Keratinocyte (primary cell): ENCODE data around the gene SLC7A11. TPM values are rescaled to one million over a fixed set of nuclear protein-coding genes. Genes with fewer than 3 reads are reported as not detected.

Experiments
- DNase-seq: peaks from one replicate; pipeline ENCODE4 v3.0.0-alpha.2; 2011; ENCODE audit warnings: low read depth, missing footprints, low spot score
- FAIRE-seq: peaks from 2 replicates; lab custom pipeline; 2011; peaks lifted over from hg19 to GRCh38; lab: Jason Lieb, UNC
- H2AFZ ChIP-seq: 2 replicates; pipeline ENCODE4 v1.6.0; 2012; ENCODE audit warnings: low read length, control low read depth, inconsistent platforms; ENCODE audit not compliant: control insufficient read depth
- H3K27ac ChIP-seq: 2 replicates; pipeline ENCODE4 v1.5.1; 2011; ENCODE audit warnings: low read length; ENCODE audit not compliant: control insufficient read depth, insufficient read depth
- H3K27me3 ChIP-seq: 3 replicates; pipeline ENCODE4 v1.6.0; 2011; ENCODE audit warnings: low read length; ENCODE audit not compliant: control insufficient read depth, insufficient read depth; ENCODE audit errors: extremely low read depth
- H3K36me3 ChIP-seq, 2 experiments: 2 replicates in 1 of 2; 3 replicates in 1 of 2; pipeline ENCODE4 v1.5.1; 2011; ENCODE audit warnings: low read length in 2 of 2, mild to moderate bottlenecking in 1 of 2; ENCODE audit not compliant: control insufficient read depth in 2 of 2, insufficient read depth in 2 of 2; ENCODE audit errors: extremely low read depth in 1 of 2
- H3K4me1 ChIP-seq: 3 replicates; pipeline ENCODE4 v1.5.1; 2011; ENCODE audit warnings: low read length; ENCODE audit not compliant: control insufficient read depth, insufficient read depth; ENCODE audit errors: extremely low read depth
- H3K4me2 ChIP-seq: 3 replicates; pipeline ENCODE4 v1.6.0; 2011; ENCODE audit warnings: low read depth, low read length; ENCODE audit not compliant: control insufficient read depth, insufficient read depth; ENCODE audit errors: extremely low read depth
- H3K4me3 ChIP-seq, 3 experiments: fragments of 200-600 bp in 1 of 3; sonication (generic) in 1 of 3; 2 replicates in 2 of 3; 3 replicates in 1 of 3; pipeline ENCODE4 v1.5.1; 2011 to 2016; ENCODE audit warnings: low read length in 3 of 3, mild to moderate bottlenecking in 3 of 3, control low read depth in 2 of 3, inconsistent platforms in 1 of 3, low read depth in 1 of 3, mixed read lengths in 1 of 3, mixed run types in 1 of 3, moderate library complexity in 1 of 3; ENCODE audit not compliant: control insufficient read depth in 2 of 3, insufficient read depth in 2 of 3; ENCODE audit errors: extremely low read depth in 1 of 3
- H3K79me2 ChIP-seq: 2 replicates; pipeline ENCODE4 v1.6.0; 2012; ENCODE audit warnings: low read length; ENCODE audit not compliant: control insufficient read depth, insufficient read depth
- H3K9ac ChIP-seq: 3 replicates; pipeline ENCODE4 v1.6.0; 2011; ENCODE audit warnings: low read length; ENCODE audit not compliant: control insufficient read depth, insufficient read depth; ENCODE audit errors: extremely low read depth
- H3K9me1 ChIP-seq: 3 replicates; pipeline ENCODE4 v1.6.0; 2011; ENCODE audit warnings: low read length; ENCODE audit not compliant: control insufficient read depth, insufficient read depth; ENCODE audit errors: extremely low read depth
- H3K9me3 ChIP-seq: 2 replicates; pipeline ENCODE4 v1.5.1; 2012; ENCODE audit warnings: low read depth, low read length; ENCODE audit not compliant: control insufficient read depth
- H4K20me1 ChIP-seq: 3 replicates; pipeline ENCODE4 v1.6.0; 2011; ENCODE audit warnings: low read length; ENCODE audit not compliant: control insufficient read depth, insufficient read depth; ENCODE audit errors: extremely low read depth
- CTCF ChIP-seq, 3 experiments: IDR thresholded peaks in 1 of 3; conservative IDR thresholded peaks in 1 of 3; optimal IDR thresholded peaks in 1 of 3; 2 replicates in 2 of 3; 3 replicates in 1 of 3; pipeline versions ENCODE3 to v1.5.1; 2011; ENCODE audit warnings: low read length in 3 of 3, mild to moderate bottlenecking in 3 of 3, moderate library complexity in 2 of 3, control low read depth in 1 of 3, inconsistent platforms in 1 of 3; ENCODE audit not compliant: insufficient read depth in 2 of 3; ENCODE audit errors: extremely low read depth in 1 of 3
- EZH2 ChIP-seq: IDR thresholded peaks from one replicate; pipeline ENCODE4 v1.6.1; 2012; ENCODE audit warnings: inconsistent platforms, mild to moderate bottlenecking, low read length, moderate library complexity
- dilution Hi-C: fragments of 300-500 bp; cut with MboI; formaldehyde crosslinking; loops from one replicate; pipeline ENCODE4 v1.7.0; 2020; ENCODE audit warnings: low sequenced_read_pairs; ENCODE audit not compliant: extremely low pct_ligation_motif_present
- polyA plus RNA-seq, 5 experiments: library from polyadenylated mRNA; depleted of rRNA in 3 of 5; stranded (reverse) in 3 of 5; stranded (forward) in 1 of 5; unstranded in 1 of 5; fragments of >200 nt; gene quantifications; 1 replicate in 1 of 5; 2 replicates in 3 of 5; 3 replicates in 1 of 5; pipeline versions ENCODE4 v1.2.1 to v1.2.3, GENCODE V29; 2011 to 2012; ENCODE audit warnings: missing spikeins in 2 of 5, low read depth in 1 of 5, low replicate concordance in 1 of 5

SLC7A11 gene
- polyA plus RNA-seq, 1 donor (not counting 4 experiments of a cell fraction or from before 2014, with no cell fraction given), result 8.4 TPM

GRCh38 chr4:138267835-138268234 is 25.7 kb upstream of the SLC7A11 start:
- Histone ChIP-seq H4K20me1 (no peaks in the 10 kb centered on the region), H3K4me3 (no peak overlapping the region), H3K9me1 (no peaks in the 10 kb centered on the region), H3K27ac (no peak overlapping the region), H3K79me2 (no peaks in the 10 kb centered on the region), H3K4me1 (peaks cover 18% of the 10 kb centered on the region), H3K27me3 (no peaks in the 10 kb centered on the region), H2AFZ (peak overlapping the region; percentile 72), H3K36me3 (no peaks in the 10 kb centered on the region), H3K4me2 (no peak overlapping the region), H3K9me3 (no peaks in the 10 kb centered on the region), H3K9ac (no peak overlapping the region)
- DNase-seq, result no peak
- FAIRE-seq, result no peak
- TF ChIP-seq EZH2 (no peak), CTCF (optimal IDR thresholded peaks at IDR 0.05 in 1 of 3, IDR thresholded peaks at IDR 0.05 in 1 of 3, conservative IDR thresholded peaks at IDR 0.05 in 1 of 3; ENCODE audit: extremely low read depth in 1 of 3, insufficient read depth in 2 of 3, low read length in 3 of 3) (no peak)
- dilution Hi-C loops, result no loop called here

- no peaks in the 10 kb centered on the region for H3K27me3 ChIP-seq
- no peak overlapping the region for H2AFZ ChIP-seq
- H3K79me2 ChIP-seq, result no peaks in the 10 kb centered on the region
- peaks cover 19% of the 10 kb centered on the region for H3K4me1 ChIP-seq
- FAIRE-seq, result no peak
- no peak overlapping the region for H3K9ac ChIP-seq
- no peak overlapping the region for H3K27ac ChIP-seq
- H3K9me3 ChIP-seq, result no peaks in the 10 kb centered on the region
- dilution Hi-C loops, result no loop called here
- no peak overlapping the region for H3K4me3 ChIP-seq
- H3K36me3 ChIP-seq, result no peaks in the 10 kb centered on the region
- DNase-seq, result no peak
- TF ChIP-seq CTCF (optimal IDR thresholded peaks at IDR 0.05 in 1 of 3, IDR thresholded peaks at IDR 0.05 in 1 of 3, conservative IDR thresholded peaks at IDR 0.05 in 1 of 3; ENCODE audit: extremely low read depth in 1 of 3, insufficient read depth in 2 of 3, low read length in 3 of 3) (no peak), EZH2 (no peak)
- no peak overlapping the region for H3K4me2 ChIP-seq
- H3K9me1 ChIP-seq, result no peaks in the 10 kb centered on the region
- no peaks in the 10 kb centered on the region for H4K20me1 ChIP-seq
Observed at GRCh38 chr4:138266948-138267347, 24.8 kb upstream of the SLC7A11 start.
